GM19035 (cell line): ENCODE measurements around the gene TIMM29.

Experiments used
- ATAC-seq: cut with Tn5 transposase; IDR thresholded peaks from one replicate; pipeline ENCODE4 v1.9.1; 2021; ENCODE audit not compliant: unreplicated experiment

Gene TIMM29

GRCh38 chr19:10928563-10929401 lies at the start of gene TIMM29, which contains the start of gene YIPF2:
TSS of gene TIMM29 (plus strand) at chr19:10928811. CDS start at chr19:10928823, 12 bp downstream.
TSS of gene YIPF2 (minus strand) at chr19:10928639. CDS start at chr19:10928410, 229 bp downstream.
- peak; percentile 70 for ATAC-seq

GRCh38 chr19:10881403-10882107 lies 47.1 kb upstream of the TIMM29 start:
- ATAC-seq: no peak

GRCh38 chr19:10882108-10882457 lies 46.5 kb upstream of the TIMM29 start:
- no peak for ATAC-seq

- ATAC-seq: no peak
Measured at GRCh38 chr19:10884274-10884673, 44.3 kb upstream of the TIMM29 start.

- ATAC-seq: no peak
Measured at GRCh38 chr19:10885201-10886169, 43.1 kb upstream of the TIMM29 start.

GRCh38 chr19:10887616-10888367 lies 40.8 kb upstream of the TIMM29 start:
- no peak for ATAC-seq

GRCh38 chr19:10888421-10888866 lies 40.2 kb upstream of the TIMM29 start:
- no peak for ATAC-seq

GRCh38 chr19:10889880-10890279 lies 38.7 kb upstream of the TIMM29 start:
- ATAC-seq: no peak

- no peak for ATAC-seq
Measured at GRCh38 chr19:10891405-10892086, 37.1 kb upstream of the TIMM29 start.

- no peak for ATAC-seq
Measured at GRCh38 chr19:10892256-10892655, 36.4 kb upstream of the TIMM29 start.

- ATAC-seq: no peak
Measured at GRCh38 chr19:10894911-10895213, 33.7 kb upstream of the TIMM29 start.

GRCh38 chr19:10895363-10895762 lies 33.2 kb upstream of the TIMM29 start:
- no peak for ATAC-seq

GRCh38 chr19:10895920-10896319 lies 32.7 kb upstream of the TIMM29 start:
- ATAC-seq: no peak

- ATAC-seq: no peak
Measured at GRCh38 chr19:10896851-10897526, 31.6 kb upstream of the TIMM29 start.

- ATAC-seq: no peak
Measured at GRCh38 chr19:10898633-10899032, 30.0 kb upstream of the TIMM29 start.

- no peak for ATAC-seq
Measured at GRCh38 chr19:10899151-10899653, 29.4 kb upstream of the TIMM29 start.

- no peak for ATAC-seq
Measured at GRCh38 chr19:10907925-10908324, 20.7 kb upstream of the TIMM29 start.

- ATAC-seq: no peak
Measured at GRCh38 chr19:10908380-10908960, 20.1 kb upstream of the TIMM29 start.
